Stimulated activated naive CD8-positive, alpha-beta T cell treated with anti-CD3 and anti-CD28 coated beads, Interleukin-15, amount 100 ng/mL, for 72 hours (primary cell): ENCODE data around the gene AMFR.

Experiments used
- ATAC-seq: fragments of 150-1000 bp; cut with Tn5 transposase; 2 replicates; pipeline ENCODE4 v1.10.0; 2021; ENCODE audit warnings: mild to moderate bottlenecking, moderate library complexity
- DNase-seq, 2 donors: peaks; one replicate each; pipeline ENCODE4 v3.0.0; 2021 to 2022
- H3K27ac Mint-ChIP-seq, 2 donors: one replicate each; pipeline ENCODE4 v1.8.0; 2022; ENCODE audit warnings: mild to moderate bottlenecking in 2 of 2, mixed read lengths in 2 of 2, moderate library complexity in 2 of 2
- H3K27me3 Mint-ChIP-seq: one replicate; pipeline ENCODE4 v1.8.0; 2022; ENCODE audit warnings: mixed read lengths
- H3K4me1 Mint-ChIP-seq: one replicate; pipeline ENCODE4 v1.8.0; 2022; ENCODE audit warnings: mild to moderate bottlenecking, mixed read lengths
- H3K4me3 Mint-ChIP-seq, 2 donors: one replicate each; pipeline ENCODE4 v1.8.0; 2022; ENCODE audit warnings: mild to moderate bottlenecking in 2 of 2, mixed read lengths in 2 of 2, moderate library complexity in 1 of 2
- H3K9me3 Mint-ChIP-seq, 2 donors: one replicate each; pipeline ENCODE4 v1.8.0; 2022; ENCODE audit warnings: mixed read lengths in 2 of 2

AMFR gene

DNA sequence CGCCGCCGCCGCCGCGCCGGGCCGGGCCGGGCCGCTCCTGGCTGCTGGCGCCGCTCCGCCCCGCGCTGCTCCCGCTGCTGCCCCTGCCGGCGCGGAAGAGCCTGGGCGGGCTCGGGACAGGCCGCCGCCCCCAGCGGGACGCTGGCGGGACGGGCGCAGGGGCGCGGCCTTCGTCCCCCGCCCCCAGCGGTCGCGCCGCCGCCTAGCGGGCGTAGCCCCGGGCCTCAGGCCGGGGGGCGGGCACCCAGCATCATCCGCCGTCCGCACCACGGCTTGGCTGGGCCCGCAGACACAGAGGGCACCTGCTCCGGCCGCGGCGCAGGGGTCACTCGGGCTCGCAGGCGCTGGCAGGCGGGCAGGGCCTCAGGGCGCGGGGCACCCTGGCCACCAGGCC lies at the start of gene AMFR:
Gene AMFR, minus strand, starts transcription at position 107 of the 394 bp plus-strand sequence. CDS start 218 bp downstream, outside the sequence.
- peak; percentile 96 for ATAC-seq
- H3K27me3 Mint-ChIP-seq: no peaks in the 10 kb centered on the region
- H3K9me3 Mint-ChIP-seq: no peaks in the 10 kb centered on the region
- peak; percentile 77 to 79 for DNase-seq
- H3K27ac Mint-ChIP-seq: peak within 1 kb of the TSS; percentile 92 to 94
- peaks cover 41% of the 10 kb centered on the region for H3K4me1 Mint-ChIP-seq
- H3K4me3 Mint-ChIP-seq: peak within 1 kb of the TSS; percentile 96 to 98

DNA sequence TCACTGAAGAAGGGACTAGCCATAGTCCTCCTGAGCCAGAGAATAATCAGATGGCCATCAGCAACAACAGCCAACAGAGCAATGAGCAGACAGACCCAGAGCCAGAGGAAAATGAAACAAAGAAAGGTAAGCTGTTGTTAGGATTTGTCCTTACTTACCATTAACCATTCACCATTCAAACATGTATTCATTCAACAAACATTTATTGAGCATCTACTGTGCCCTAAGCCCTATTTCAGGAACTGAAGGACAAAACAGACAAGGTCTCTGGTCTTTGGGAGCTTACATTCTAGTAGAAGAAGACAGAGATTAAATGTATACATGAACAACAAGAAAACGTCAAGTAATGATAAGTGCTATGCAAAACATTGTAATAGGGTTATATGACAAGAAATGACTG lies 45.3 kb upstream of the AMFR start:
- ATAC-seq (no peak), DNase-seq (no peak)
- H3K4me1 Mint-ChIP-seq: no peaks in the 10 kb centered on the region
- H3K27me3 Mint-ChIP-seq: no peaks in the 10 kb centered on the region
- H3K4me3 Mint-ChIP-seq: no peak overlapping the region
- H3K27ac Mint-ChIP-seq: peak overlapping the region in 1 of 2 donors; percentile 50
- no peaks in the 10 kb centered on the region for H3K9me3 Mint-ChIP-seq

DNA sequence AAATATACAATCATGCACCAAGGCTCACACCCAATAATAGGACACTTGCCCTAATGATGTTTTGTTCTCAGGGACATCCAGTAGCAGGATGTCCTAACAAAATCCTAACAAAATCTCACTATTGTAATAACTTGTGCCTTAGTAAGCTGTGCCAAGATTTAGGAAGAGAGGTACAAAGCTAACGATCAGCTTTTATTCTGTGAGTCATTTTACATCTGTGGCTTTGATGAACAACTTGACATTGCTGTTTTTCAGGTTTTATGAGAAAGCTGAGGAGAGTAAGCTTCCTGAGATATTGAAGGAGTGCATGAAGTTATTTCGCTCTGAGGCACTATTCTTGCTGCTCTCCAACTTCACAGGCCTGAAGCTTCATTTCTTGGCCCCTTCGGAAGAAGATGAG lies 44.9 kb upstream of the AMFR start:
- H3K9me3 Mint-ChIP-seq: no peaks in the 10 kb centered on the region

DNA sequence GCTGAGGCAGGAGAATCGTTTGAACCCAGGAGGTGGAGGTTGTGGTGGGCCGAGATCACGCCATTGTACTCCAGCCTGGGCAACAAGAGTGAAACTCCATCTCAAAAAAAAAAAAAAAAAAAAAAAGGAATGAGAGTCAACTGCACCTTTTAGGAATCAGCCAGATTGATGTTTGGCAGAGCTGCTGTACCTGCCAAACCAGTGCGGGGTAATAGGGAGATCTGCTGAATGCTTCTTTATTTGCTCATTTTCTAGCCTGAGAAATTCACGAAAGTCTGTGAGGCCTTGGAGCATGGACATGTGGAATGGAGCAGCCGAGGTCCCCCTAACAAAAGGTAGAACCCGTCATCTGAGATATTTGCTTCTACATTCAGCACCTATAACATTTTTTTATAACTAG lies 44.4 kb upstream of the AMFR start:
- no peak for DNase-seq
- no peak overlapping the region for H3K27ac Mint-ChIP-seq
- no peaks in the 10 kb centered on the region for H3K9me3 Mint-ChIP-seq
- H3K27me3 Mint-ChIP-seq: no peaks in the 10 kb centered on the region
- no peaks in the 10 kb centered on the region for H3K4me1 Mint-ChIP-seq
- ATAC-seq: no peak
- no peak overlapping the region for H3K4me3 Mint-ChIP-seq

More for the DNA sequence above, 44.9 kb upstream of the AMFR start:
- H3K4me1 Mint-ChIP-seq: no peaks in the 10 kb centered on the region
- no peak overlapping the region for H3K27ac Mint-ChIP-seq
- ATAC-seq: no peak
- no peak overlapping the region for H3K4me3 Mint-ChIP-seq
- H3K27me3 Mint-ChIP-seq: no peaks in the 10 kb centered on the region
- no peak for DNase-seq

DNA sequence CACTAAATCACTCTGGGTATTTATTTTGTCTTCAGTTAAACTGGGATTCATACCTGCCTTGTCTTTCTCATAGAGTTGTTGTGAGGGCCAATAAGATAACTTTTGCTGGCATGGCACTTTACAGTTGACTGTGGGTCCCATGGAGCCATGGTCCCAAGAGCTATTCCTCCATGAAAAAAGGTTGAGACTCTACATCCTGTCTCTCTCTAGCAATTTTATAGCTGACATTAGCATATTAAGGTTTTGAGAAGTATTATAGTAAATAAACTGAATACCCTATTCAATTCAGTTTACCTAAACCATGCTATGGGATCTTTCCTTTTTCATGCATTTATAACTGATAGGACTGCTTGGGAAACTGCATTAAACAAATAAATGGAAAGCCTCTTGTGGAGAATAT lies 43.5 kb upstream of the AMFR start:
- no peak for ATAC-seq
- Mint-ChIP-seq H3K4me3 (no peak overlapping the region), H3K27ac (no peak overlapping the region), H3K4me1 (no peaks in the 10 kb centered on the region), H3K9me3 (no peaks in the 10 kb centered on the region), H3K27me3 (no peaks in the 10 kb centered on the region)
- no peak for DNase-seq

DNA sequence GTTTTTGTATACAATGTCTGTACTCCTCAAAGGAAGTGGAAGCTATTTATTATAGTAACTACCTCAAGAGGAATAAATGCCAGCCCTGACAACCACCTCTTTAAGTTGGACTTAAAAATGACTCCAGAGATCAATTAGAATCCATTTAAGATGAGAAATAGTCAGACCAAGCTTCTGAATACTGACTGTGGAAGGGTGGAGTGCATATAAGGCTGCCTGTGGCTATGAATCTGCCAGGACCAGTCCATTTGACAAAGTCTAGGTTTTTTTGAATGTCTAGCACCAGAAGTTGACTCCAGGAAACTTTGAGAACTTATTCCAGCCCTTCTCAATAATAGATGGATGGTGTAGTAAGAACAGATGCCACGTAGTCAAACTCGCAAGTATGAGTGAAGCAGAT lies 41.0 kb upstream of the AMFR start:
- H3K4me1 Mint-ChIP-seq: no peaks in the 10 kb centered on the region
- H3K27me3 Mint-ChIP-seq: no peaks in the 10 kb centered on the region
- H3K27ac Mint-ChIP-seq: no peak overlapping the region
- ATAC-seq: no peak
- H3K4me3 Mint-ChIP-seq: no peak overlapping the region
- no peaks in the 10 kb centered on the region for H3K9me3 Mint-ChIP-seq
- DNase-seq: no peak

DNA sequence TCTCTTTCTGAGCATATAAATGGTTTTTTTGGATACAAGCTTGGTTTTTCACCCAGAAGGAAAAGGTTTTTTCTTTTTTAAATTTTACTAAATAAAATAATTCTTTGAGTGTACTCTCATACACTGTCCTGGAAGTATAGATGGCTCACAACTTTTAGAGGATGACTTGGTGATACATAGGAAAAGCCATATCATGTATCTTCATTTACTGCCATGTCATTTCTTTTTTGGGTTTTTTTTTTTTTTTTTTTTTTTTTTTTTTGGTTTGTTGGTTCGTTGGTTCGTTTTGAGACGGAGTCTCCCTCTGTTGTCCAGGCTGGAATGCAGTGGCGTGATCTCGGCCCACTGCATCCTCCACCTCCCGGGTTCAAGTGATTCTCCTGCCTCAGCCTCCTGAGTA lies 37.8 kb upstream of the AMFR start:
- H3K4me1 Mint-ChIP-seq: no peaks in the 10 kb centered on the region
- H3K27ac Mint-ChIP-seq: no peak overlapping the region
- DNase-seq (no peak), ATAC-seq (no peak)
- H3K4me3 Mint-ChIP-seq: no peak overlapping the region
- H3K27me3 Mint-ChIP-seq: no peaks in the 10 kb centered on the region
- no peaks in the 10 kb centered on the region for H3K9me3 Mint-ChIP-seq

DNA sequence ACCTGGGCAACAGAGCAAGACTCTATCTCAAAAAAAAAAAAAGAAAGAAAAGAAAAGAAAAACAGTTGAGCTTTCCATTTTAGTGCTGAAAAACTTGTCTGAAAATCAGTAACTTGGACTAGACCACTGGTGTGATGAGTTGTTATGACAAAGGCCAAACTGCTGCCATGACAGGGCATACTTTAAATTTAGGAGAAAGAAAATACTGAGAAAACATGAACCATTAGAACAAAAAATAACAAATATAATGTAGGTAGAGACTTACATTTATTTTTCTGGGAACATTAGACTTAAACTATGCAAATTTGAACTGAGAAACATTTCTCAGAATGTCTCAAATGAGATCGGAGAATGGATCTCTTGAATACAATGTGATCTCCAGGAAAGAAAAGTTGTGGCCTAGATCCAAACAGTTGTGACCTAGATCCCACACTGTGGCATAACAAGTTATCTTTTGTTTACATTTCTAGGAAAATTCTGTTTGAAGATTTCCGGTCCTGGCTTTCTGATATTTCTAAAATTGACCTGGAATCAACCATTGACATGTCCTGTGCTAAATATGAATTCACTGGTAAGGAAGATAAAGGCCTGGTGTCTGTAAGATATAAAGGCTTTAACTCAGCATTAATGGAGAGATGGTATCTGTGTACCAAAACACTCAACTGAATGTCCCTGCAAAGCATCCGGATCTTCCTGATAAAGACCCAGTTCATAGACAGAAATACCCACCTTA lies 36.9 kb upstream of the AMFR start:
- Mint-ChIP-seq H3K9me3 (no peaks in the 10 kb centered on the region), H3K27ac (no peak overlapping the region), H3K4me1 (no peaks in the 10 kb centered on the region), H3K4me3 (no peak overlapping the region), H3K27me3 (no peaks in the 10 kb centered on the region)
- ATAC-seq: no peak
- DNase-seq: no peak

DNA sequence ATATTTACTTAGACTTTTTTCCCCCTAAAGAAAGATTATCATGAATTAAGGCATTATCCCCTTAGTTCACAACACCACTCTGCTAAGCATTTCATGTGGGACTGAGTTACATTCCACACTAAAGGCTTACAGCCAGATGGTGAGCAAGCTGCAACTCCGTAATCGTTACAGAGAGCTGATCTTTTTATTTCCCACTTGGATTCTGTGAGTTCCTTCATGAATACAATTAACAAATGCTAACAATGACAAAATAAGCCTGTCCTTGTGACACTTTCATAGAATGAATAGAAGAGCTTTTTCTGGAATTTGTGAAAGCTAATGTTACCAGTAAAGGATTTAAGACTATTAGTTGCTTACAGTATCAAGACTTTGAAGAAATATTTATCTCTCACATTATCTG lies 34.8 kb upstream of the AMFR start:
- Mint-ChIP-seq H3K4me3 (no peak overlapping the region), H3K9me3 (no peaks in the 10 kb centered on the region), H3K27me3 (no peaks in the 10 kb centered on the region), H3K4me1 (peaks cover 13% of the 10 kb centered on the region), H3K27ac (peak overlapping the region in 1 of 2 donors; percentile 29)
- DNase-seq (no peak), ATAC-seq (no peak)

DNA sequence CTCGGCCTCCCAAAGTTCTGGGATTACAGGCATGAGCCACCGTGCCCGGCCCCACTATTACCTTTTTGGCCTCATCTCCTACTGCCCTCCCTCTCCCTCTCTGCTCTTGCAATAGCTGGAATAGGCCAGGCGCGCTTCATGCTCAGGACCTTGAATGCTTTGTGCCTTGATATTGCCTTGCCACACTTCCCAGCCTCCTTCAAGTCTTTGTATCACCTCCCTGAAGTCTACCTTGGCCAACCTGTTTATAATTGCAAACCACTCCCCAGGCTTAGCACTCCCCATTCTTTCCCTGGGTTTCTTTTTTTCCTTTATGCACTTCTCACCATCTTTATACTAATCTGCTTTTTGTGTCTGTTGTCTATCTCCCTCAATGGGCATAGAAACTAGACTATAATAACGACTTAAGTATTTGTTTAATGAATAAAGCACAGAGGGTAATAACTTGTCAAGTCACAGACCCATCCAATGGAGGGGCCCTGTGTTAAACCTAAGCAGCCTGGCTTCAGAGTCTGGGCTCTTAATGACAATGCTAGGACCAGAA lies 32.7 kb upstream of the AMFR start:
- Mint-ChIP-seq H3K27me3 (no peaks in the 10 kb centered on the region), H3K9me3 (no peaks in the 10 kb centered on the region), H3K4me3 (no peak overlapping the region), H3K27ac (peak overlapping the region in 1 of 2 donors; percentile 54), H3K4me1 (peaks cover 22% of the 10 kb centered on the region)
- no peak for DNase-seq
- no peak for ATAC-seq

DNA sequence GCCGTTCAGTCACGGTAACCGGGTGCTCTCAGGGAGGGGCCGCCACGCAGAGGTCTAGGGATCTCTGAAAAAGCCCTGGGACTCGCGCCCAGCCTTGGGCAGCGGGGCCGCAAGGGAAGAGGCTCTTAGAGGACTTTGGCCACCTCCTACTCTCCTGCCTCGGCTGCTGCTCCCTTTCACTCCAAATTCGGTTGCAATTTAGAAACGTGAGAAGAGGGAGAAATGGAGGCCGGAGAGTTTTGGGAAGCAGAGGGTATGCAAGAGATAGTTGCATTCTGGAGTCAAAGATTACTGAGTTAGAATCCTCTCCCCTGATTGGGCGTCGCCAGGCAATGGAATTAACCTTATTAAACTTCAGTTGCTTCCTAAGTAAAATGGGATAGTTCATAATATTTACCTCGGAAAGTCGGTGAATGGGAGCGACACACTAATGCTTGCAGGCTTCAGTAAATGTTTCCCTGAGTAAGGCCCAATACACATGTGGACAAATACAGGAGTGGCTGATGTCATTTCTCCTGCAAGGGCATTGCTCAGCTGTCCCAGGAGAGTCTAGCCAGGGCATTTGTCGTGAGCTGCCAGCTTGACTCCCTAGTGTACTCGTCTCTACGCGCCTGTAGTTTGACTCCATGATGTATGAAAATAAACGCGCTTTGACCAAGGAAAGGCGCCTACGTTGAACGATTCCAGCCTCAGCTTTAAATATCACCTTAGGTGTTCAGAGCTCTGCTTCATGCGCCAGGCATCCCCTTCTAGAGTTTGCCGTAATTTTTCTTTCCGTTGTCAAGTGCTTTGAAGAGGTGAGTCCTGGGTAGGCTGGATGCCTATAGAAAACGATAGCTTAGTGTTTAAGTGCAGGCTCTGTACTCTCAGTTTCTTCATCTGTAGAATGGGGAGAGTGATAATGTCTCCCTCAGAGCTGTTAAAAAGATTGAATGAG lies 26.7 kb upstream of the AMFR start:
- Mint-ChIP-seq H3K9me3 (no peaks in the 10 kb centered on the region), H3K27ac (peak overlapping the region; percentile 97), H3K4me1 (peaks cover 60% of the 10 kb centered on the region), H3K4me3 (peak overlapping the region; percentile 90 to 99), H3K27me3 (no peaks in the 10 kb centered on the region)
- peak; percentile 55 for ATAC-seq
- DNase-seq: no peak

DNA sequence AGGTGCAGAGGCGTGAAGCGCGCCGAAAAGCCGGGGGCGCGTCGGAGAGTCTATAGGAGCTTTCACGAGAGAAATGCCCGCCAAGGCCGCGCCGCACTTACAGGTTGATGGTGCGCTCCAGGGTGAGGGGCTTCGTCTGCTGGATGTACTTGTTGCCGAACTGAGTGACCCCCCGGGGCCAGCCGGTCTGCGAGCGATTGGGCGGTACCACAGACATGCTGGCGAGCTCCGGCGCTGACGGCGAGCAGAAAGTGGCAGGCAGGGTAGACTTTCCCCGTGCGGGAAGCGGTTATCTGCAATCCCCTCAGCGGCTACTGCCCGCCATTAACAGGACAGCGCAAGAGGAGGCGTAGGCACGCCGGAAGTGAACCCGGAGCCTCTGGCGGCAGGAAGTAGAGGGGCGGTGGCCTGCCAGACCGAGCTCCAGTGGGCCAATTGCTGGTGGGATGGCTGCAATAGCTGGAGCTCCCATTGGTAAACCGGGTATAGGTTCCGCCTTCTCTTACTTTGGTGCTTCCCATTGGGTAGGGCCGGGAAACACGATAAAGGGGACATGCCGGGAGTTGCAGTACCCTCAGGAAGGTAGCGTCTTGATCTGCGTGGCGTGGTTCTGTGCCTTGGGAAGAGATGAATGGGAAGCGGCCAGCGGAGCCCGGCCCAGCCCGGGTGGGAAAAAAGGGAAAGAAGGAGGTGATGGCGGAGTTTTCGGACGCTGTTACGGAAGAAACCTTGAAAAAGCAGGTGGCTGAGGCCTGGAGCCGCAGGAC lies 25.8 kb upstream of the AMFR start, which contains the start of the genes NUDT21 and OGFOD1:
Gene NUDT21, minus strand, starts transcription at position 347 of the 767 bp plus-strand sequence. Its CDS starts 130 bp downstream, at position 217.
Gene OGFOD1, plus strand, starts transcription at position 569 of the 767 bp plus-strand sequence. Its CDS starts 59 bp downstream, at position 628.
- Mint-ChIP-seq H3K27ac (peak within 1 kb of the TSS; percentile 97 to 98), H3K4me1 (peaks cover 58% of the 10 kb centered on the region), H3K4me3 (peak within 1 kb of the TSS; percentile 90 to 99), H3K27me3 (no peaks in the 10 kb centered on the region), H3K9me3 (no peaks in the 10 kb centered on the region)
- ATAC-seq (peak; percentile 99), DNase-seq (peak; percentile 90 to 95)

DNA sequence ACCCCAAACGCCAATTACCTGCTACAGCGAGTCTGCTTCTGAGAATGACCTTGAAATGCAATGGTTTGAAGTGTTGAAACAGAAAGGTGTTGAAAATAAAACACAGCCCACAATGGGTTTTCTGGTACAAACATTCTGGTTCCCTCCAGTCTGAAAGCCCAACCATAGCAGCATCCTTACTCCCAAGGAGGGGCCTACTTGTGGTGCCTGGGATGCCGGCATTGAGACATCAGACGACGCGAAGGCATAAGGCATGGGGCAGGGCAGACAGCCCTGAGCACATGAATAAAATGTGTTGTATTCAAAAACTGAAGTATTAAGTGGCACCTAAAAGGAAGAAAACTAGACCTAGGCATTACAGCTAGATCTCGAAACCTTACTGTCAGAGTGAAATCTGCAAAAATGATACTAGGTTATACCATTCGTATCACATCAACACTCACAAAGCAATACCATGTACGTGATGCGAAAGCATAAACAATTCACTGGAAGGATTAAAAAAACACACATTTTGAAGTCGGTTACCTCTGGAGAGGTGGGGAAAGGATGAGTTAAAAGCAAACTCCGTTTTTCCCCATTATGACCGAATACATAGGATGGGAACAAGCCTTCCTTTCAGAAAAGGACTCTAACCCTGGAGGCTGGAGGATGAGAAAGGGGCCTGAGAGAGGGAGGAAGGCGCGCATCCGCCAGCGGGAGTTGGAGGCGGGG lies 25.1 kb upstream of the AMFR start:
- Mint-ChIP-seq H3K4me3 (peak overlapping the region; percentile 90 to 99), H3K9me3 (no peaks in the 10 kb centered on the region), H3K27ac (peak overlapping the region; percentile 97 to 98), H3K4me1 (peaks cover 51% of the 10 kb centered on the region), H3K27me3 (no peaks in the 10 kb centered on the region)
- DNase-seq (no peak), ATAC-seq (no peak)

DNA sequence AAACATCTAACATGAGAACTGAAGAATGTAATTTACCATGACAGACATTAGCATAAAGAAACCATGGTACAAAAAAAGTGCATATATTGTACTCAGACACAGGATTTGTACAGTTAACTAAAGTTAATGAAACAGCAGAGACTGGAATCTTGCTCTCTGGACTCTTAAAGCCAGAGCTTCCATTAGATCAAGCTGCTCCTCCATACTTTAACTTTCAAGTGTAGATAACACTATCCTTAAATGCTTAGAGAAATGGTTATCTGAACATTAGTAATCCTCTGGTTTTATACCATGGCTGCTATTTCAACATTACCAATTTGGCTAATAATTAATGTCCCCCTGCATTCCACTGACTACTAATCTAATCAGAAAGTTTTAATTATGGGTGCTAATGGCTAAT lies 22.7 kb upstream of the AMFR start:
- Mint-ChIP-seq H3K9me3 (no peaks in the 10 kb centered on the region), H3K27ac (no peak overlapping the region), H3K4me1 (peaks cover 39% of the 10 kb centered on the region), H3K4me3 (peak overlapping the region; percentile 24 to 46), H3K27me3 (no peaks in the 10 kb centered on the region)
- DNase-seq (no peak), ATAC-seq (no peak)
